NCI-H1694 treated with DMSO at 0.1 percent for 48 hours (cell line): Measurements from ENCODE around the gene FYCO1.

ENCODE experiments used
- DNase-seq: peaks from one replicate; lab custom pipeline; 2025; lab: John Stamatoyannopoulos, UW

The FYCO1 gene

DNA sequence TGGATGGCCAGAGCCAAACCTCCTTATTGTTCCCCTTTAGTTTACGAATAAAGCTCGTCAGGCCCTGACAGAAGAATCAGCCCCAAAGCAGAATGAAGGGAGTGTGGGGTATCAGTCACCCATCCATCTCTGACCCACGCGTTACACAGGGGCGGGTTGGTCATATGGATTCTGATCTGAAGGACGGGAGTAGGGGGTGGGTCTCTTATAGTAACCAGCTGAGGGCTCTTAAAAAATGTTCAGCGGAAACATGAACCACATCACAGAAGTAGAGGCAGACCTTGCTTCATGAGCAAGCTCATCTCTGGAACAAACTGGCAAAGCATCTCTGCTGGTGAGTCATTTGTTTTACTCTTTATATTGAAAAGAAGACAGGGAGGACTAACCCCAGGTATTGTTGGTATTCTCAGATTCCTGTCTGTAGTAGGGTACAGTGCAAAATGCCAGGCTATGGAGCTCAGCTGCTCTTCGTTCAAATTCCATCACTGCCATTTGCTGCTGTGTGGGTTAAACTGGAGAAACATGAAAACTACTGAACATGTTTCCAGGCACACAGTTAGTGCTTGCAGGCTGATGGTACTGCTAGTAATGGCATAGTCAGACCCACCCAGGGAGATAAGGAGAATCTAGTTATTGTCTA is 52.3 kb downstream of the FYCO1 start, which contains the start of gene CXCR6:
Gene CXCR6, plus strand, starts transcription at position 258 of the 640 bp plus-strand sequence. CDS start 3,018 bp downstream, outside the sequence.
- no peak for DNase-seq

GRCh38 chr3:45942051-45942825 is 53.4 kb downstream of the FYCO1 start:
- DNase-seq: no peak

DNA sequence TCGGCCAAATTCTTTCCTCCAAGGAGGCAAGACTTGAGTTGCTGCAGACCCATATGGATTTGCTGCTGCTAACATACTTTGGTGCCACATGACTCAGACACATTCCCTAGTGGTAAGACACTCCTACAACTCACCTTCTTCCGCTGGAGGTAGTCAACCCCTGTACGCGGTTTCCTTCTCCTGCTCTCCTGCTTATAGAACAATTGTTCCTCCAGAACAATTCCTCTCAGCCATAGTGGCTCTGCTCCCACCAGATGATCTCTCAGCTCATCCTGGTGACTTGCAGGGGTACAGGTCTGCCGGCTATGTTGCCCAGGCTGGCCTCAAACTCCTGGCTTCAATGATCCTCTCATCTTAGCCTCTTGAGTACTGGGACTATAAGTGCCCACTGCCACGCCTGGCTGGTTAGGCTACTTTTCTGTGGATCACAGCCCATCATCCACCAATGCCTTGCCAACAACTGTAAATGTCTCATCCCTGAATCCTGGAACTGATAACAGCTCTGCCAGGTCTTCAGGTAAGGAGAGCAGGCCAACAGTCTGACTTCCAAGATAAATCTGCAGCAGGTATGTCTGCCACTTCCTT is 54.8 kb downstream of the FYCO1 start:
- no peak for DNase-seq

DNA sequence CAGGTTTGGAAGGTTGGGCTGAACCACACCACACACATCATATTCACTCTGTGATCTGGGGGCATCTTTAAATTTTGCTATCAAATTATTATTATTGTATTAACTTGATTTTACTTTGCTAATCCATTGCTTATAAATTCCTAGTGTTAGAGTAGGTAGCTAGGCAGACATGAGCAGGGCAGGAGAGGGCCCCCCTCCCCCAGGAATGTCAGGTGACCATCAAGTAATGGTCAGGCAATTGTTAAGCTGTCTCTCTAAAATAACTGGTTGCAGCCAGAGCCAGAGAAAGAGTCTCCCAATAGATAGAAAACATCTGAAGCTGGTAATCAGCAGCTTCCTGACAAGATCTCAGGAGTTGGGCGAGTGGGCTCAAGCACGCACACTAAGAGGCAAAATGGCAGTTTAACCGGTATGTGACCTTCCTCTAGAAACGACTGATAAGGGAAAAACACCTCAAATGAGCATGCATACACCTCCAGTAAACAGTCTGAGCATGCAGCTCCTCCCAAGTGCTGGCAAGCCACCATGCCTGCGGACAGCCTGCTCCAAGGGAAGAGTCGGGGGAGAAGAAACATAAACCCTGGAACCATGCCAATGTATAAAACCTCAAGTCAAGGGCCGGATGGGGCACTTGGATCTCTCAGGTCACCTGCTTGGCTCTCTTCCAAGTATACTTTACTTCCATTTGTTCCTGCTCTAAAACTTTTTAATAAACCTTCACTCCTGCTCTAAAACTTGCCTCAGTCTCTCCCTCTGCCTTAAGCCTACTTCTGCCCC is 55.4 kb downstream of the FYCO1 start:
- DNase-seq: no peak

- DNase-seq: no peak
Observed at GRCh38 chr3:45939341-45939771, 56.3 kb downstream of the FYCO1 start.

GRCh38 chr3:45938864-45939263 is 56.8 kb downstream of the FYCO1 start:
- peak; percentile 17 for DNase-seq

GRCh38 chr3:45938043-45938435 is 57.6 kb downstream of the FYCO1 start:
- DNase-seq: no peak

DNA sequence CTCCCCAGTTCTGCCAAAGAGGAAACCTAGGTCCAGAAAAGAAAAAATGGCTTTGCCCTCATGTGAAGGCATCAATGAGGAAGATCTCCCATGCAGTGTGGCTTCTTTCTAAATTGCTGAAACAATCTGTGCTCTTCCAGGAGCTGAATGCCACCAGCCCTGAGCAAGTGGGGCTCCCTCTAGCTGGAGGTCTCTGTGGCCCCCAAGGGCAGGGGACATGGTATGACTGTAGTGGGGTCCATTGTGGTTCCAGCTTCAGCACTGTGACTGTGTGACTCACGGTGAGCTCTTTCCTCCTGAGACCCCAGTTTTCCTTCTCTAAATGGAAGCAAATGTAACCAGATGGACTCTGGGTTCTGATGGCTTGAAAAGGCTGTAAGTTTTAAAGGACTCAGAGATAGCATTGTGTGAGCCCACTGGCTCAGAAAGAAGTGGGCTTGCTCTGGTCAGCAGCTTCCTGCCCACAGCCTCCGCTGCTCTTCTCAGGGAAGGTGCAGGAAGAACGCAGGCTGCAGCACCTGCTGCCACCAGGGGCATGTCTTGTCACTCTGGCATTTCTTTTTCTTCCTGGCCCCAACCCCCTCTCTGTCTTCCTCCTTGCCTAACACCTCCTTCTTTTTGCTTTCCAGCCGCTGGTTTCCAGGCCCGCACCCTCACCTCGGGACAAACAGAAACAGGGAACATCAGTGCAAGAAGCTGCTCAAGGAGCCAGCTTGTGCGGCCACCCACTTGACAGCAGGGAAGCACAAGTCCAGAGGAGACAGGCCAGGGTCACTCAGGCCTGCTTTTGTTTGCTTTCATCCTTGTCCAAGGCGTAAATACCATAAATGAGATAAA is 58.2 kb downstream of the FYCO1 start:
- DNase-seq: no peak

GRCh38 chr3:45936261-45936660 is 59.4 kb downstream of the FYCO1 start:
- DNase-seq: no peak

DNA sequence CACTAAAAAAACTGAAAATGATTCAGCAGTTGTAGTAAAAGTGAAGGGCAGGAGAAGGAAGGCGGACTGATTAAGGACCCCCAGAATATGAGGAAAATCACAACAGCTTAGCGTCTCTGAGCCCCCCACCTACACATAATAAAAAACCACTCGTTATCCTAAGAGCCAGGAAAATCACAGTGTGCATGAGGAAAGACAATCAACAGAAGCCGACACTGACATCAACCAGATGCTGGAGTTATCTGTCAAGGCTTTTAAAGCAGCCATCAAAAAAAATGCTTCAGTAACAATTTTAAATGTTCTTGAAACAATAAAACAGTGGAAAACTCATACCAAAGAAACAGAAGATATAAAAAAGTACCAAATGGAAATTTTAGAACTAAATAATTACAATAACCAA is 62.0 kb downstream of the FYCO1 start:
- no peak for DNase-seq

DNA sequence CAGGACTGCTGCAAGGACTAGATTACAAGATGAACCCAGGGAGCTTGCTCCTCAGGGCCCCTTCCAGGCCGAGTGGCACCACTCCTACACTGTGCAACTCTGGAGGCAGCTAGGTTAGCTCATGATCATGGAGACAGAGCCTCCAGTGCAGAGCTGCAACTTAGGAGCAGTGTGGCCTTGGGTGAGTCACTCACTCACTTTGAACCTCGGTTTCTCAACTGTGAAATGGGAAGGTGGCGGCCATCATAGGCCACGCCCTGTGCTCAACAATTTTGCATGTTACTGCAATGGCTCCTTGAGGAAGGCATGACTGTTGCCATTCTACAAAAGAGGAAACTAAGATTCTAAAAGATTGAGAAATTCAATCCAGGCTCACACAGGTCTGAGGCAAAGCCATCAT is 63.5 kb downstream of the FYCO1 start:
- no peak for DNase-seq

DNA sequence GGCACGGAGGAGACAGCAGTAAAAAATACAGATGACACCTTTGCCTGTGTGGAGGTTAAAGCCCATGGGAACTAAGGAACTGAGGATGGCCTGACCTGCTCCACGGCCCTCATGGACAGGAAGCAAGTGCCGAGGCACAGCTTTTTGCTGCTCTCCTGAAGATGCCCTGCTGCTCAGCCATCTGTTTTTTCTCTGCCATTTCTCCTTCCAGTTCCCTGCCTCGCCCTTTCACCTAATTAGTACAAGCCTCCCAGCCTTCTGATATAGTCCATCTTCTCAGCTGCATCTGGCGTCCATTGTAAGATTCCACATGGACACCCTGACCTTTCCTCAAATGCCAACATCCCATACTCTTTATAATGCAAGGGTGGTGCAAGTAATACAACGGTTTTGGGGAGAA is 64.1 kb downstream of the FYCO1 start:
- no peak for DNase-seq

DNA sequence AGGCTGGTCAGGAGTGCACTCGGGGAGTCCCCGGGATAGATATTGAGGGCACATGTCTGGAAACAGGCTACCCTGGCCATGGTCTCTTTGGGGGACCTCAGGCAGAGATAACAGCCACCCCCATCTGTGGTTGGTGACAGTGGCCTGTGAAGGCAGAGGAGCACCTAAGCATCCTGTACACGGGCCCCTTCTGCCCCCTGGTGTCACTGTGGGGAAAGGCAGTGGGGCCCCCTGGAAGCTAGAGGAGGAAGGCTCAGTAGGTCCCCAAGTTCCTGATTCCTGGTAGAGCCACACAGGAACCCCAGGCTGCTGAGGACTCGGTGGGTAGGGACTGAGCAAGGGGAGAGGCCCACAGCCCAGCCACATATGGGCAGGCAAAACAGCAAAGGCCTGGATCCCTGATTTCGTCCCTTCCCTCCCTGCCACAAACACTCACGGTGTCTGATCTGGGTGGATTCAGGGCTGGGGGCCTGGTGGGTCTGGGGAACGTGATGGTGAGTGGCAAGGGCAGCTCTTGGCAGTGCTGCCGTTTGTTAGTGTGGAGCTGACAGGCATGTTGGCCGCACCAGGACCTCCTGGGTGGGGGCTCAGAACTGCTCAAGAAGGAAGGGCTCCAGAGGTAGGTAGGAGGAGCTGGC is 66.5 kb downstream of the FYCO1 start:
- DNase-seq: no peak

GRCh38 chr3:45927881-45928280 is 67.7 kb downstream of the FYCO1 start:
- no peak for DNase-seq

- DNase-seq: no peak
Observed at GRCh38 chr3:45923755-45924154, 71.9 kb downstream of the FYCO1 start.

DNA sequence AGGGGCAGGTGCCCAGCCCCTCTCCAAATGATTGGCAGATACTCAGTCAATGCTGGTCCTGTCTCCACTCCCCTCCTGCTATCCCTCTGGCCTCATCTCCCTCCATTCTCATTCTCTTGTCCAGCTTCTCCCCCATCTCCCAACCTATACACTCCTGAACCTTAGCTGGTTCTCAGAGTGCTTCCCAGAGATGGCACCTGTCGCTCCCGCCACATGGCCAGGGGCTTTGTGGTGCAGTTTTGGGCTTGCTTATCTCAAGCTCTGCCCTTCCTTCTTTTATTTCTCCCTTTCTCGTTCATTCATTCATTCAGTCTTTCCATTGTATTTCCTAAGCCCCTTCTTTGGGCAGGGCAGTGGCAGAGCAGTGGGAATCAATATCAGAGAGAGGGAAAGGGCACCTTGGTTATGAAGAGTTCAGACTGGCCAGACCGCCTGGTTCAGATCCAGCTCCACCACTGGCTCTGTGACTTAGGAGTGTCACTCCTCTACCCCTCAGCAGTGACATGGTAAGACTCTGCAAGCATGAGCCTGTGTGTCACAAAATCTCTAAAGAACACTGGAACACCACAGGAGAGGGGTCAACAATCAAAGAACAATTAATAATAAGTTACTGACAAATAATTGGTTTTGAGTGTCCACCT is 72.6 kb downstream of the FYCO1 start:
- DNase-seq: no peak

- DNase-seq: no peak
Observed at GRCh38 chr3:45922039-45922326, 73.6 kb downstream of the FYCO1 start.

- no peak for DNase-seq
Observed at GRCh38 chr3:45921158-45922038, 74.2 kb downstream of the FYCO1 start.

DNA sequence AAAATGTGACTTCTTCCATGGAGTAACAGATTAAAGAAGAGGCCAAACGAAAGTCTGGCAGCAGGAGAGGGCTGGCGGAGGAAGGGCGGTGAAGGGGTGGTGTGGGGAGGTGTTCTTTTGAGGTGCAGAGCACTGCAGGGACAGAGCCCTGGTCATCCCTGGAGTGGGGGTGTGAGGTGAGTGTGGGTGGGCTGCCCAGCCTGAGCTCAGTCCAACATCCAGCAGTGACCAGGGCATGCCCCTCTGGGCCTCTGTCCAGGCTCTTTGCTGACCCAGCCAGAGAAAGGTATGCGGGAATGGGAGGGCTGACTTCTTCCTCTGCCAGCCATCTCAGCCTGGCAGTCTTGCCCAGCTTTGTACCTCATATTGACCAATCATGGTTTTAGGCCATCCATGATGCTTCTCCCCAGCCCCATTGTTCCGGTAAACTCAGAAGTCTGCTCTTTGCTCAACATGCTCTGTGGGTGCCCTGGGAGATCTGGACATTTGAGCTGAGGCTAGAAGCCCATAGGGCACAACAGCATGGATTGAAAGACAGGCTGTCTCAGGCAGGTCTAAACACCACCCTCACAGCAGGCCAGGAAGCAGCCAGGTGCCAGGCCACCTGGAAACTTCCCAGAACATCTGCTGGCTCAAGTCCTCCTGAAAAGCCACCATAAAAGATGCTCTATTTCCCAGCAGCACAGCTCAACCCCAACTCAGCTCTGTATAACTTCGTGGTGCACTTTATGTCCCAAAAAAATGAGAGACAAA is 78.3 kb downstream of the FYCO1 start:
- no peak for DNase-seq
